T-helper 2 cell treated with Interferon-gamma antibody and Interleukin-4, amounts not matched to agents 5 μg/mL and 100 μg/mL, for 36 hours (primary cell): ENCODE data around the gene IZUMO1R.

Source experiments
- DNase-seq: peaks from one replicate; pipeline ENCODE4 v3.0.0; 2021; ENCODE audit warnings: low spot score
- H3K27ac Mint-ChIP-seq: one replicate; pipeline ENCODE4 v1.8.0; 2021; ENCODE audit warnings: mild to moderate bottlenecking, mixed read lengths
- H3K27me3 Mint-ChIP-seq: one replicate; pipeline ENCODE4 v1.8.0; 2021; ENCODE audit warnings: low read depth, mixed read lengths
- H3K36me3 Mint-ChIP-seq: one replicate; pipeline ENCODE4 v1.8.0; 2021; ENCODE audit warnings: low read depth, mixed read lengths
- H3K4me1 Mint-ChIP-seq: one replicate; pipeline ENCODE4 v1.8.0; 2021; ENCODE audit warnings: low read depth, mixed read lengths
- H3K4me3 Mint-ChIP-seq: one replicate; pipeline ENCODE4 v1.8.0; 2022; ENCODE audit warnings: mild to moderate bottlenecking, moderate library complexity, mixed read lengths
- H3K9me3 Mint-ChIP-seq: one replicate; pipeline ENCODE4 v1.8.0; 2021; ENCODE audit warnings: mixed read lengths

Gene IZUMO1R

DNA sequence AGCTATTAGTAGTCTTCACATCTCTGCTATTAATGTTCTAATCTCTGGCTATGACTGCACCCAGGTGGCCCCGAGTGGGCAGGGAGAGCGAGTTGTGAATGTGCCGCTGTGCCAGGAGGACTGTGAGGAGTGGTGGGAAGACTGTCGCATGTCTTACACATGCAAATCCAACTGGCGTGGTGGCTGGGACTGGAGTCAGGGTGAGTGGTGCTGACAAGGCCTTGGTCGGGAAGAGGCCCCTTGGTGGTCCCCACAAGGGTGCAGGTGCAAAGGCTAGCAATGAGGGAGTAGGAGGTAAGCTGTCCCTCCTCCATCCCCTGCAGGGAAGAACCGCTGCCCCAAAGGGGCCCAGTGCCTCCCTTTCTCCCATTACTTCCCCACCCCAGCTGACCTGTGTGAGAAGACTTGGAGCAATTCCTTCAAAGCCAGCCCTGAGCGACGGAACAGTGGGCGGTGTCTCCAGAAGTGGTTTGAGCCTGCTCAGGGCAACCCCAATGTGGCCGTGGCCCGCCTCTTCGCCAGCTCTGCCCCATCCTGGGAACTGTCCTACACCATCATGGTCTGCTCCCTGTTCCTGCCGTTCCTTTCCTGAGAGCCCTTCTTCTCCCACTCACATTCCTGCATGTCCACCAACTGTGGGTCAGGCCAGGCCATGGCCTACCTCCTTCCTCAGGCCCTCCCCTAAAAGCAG, 2.9 kb downstream of the IZUMO1R start:
- DNase-seq, result no peak
- H3K27ac Mint-ChIP-seq, result no peak overlapping the region
- H3K27me3 Mint-ChIP-seq, result no peaks in the 10 kb centered on the region
- H3K4me3 Mint-ChIP-seq, result no peak overlapping the region
- H3K9me3 Mint-ChIP-seq, result no peaks in the 10 kb centered on the region
- H3K4me1 Mint-ChIP-seq, result no peaks in the 10 kb centered on the region
- H3K36me3 Mint-ChIP-seq, result no peaks in the 10 kb centered on the region

- H3K4me3 Mint-ChIP-seq, result no peak overlapping the region
- no peaks in the 10 kb centered on the region for H3K9me3 Mint-ChIP-seq
- H3K27ac Mint-ChIP-seq, result no peak overlapping the region
- no peaks in the 10 kb centered on the region for H3K4me1 Mint-ChIP-seq
- H3K36me3 Mint-ChIP-seq, result no peaks in the 10 kb centered on the region
- no peak for DNase-seq
- no peaks in the 10 kb centered on the region for H3K27me3 Mint-ChIP-seq
Measured at GRCh38 chr11:94308024-94308423, 3.6 kb downstream of the IZUMO1R start.

DNA sequence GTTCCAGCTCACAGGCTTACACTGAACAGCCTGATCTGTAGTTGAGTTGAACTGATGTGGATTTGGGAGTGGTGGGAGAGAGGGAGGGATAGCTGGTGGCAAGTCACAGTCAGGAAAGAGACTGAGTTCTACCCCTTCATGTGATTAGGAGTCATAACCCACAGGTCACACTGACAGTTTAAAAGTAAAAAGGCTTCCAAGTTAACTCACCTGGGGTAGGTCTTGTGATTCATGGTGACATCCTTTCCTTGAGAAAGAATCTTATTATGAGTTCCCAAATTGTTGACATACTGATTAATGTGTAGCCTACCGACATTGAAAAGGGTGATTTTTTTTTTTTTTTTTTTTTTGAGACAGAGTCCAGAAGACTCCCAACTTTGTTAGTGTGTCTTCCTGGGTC, 5.4 kb downstream of the IZUMO1R start:
- Mint-ChIP-seq H3K4me1 (no peaks in the 10 kb centered on the region), H3K4me3 (no peak overlapping the region), H3K36me3 (no peaks in the 10 kb centered on the region), H3K27ac (no peak overlapping the region), H3K27me3 (no peaks in the 10 kb centered on the region), H3K9me3 (no peaks in the 10 kb centered on the region)
- DNase-seq, result no peak

DNA sequence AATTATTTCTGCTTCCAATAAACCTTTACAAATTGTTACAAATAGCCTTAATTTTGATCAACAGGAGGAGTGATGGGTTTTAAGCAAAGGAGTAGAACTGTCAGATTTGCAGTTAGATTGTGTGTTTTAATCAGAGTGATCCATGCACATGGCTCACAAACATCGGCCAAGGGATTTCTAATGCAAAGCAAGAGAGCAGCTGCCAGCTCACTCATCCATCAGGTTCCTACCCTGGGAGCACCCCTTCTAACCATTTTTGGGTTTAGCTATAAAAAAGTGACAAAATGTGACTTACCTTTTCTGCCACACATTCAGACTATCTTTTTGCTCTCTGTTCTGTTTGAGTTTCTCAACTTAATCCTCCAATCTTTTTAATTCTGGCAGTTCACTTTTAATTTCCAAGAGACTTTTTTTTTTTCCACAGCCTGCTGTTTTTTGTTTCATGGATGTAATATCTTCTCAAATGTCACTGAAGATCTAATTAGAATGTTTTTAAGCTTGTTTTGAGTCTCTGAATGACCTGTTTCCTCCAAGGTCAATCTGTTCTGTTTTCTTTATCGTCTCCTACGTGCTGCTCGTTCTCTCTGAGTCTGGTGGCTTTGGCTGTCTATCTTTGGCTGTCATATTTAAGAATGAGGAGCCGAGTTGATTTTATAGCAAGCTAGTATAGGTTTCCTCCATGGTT, 6.0 kb downstream of the IZUMO1R start:
- no peaks in the 10 kb centered on the region for H3K9me3 Mint-ChIP-seq
- H3K36me3 Mint-ChIP-seq, result no peaks in the 10 kb centered on the region
- H3K4me3 Mint-ChIP-seq, result no peak overlapping the region
- no peak for DNase-seq
- H3K4me1 Mint-ChIP-seq, result no peaks in the 10 kb centered on the region
- H3K27me3 Mint-ChIP-seq, result no peaks in the 10 kb centered on the region
- no peak overlapping the region for H3K27ac Mint-ChIP-seq

DNA sequence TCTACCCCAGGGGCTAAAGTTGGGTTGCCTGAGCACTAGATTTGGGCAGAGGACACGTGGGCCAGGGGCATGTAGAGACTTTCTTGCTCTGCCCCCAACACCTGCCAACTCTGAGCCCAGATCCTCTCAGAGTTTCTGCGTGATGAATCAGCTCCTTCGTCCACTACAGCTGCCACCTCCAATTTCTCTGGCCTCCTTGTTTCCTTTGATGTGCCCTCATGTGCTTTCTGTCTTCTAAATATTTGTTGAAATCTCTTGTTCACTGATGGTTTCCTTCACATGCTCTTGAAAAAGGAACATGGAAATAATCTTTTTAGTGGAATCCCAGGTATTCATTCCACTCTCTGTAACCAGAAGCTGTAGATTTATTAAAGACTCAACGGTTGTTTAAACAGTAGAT, 8.0 kb downstream of the IZUMO1R start:
- Mint-ChIP-seq H3K9me3 (no peaks in the 10 kb centered on the region), H3K36me3 (no peaks in the 10 kb centered on the region), H3K27ac (no peak overlapping the region), H3K4me3 (no peak overlapping the region), H3K27me3 (no peaks in the 10 kb centered on the region), H3K4me1 (no peaks in the 10 kb centered on the region)
- DNase-seq, result no peak

GRCh38 chr11:94314064-94314463, 9.7 kb downstream of the IZUMO1R start:
- H3K9me3 Mint-ChIP-seq, result no peaks in the 10 kb centered on the region
- no peaks in the 10 kb centered on the region for H3K36me3 Mint-ChIP-seq
- no peak for DNase-seq
- no peak overlapping the region for H3K27ac Mint-ChIP-seq
- H3K4me3 Mint-ChIP-seq, result no peak overlapping the region
- no peaks in the 10 kb centered on the region for H3K4me1 Mint-ChIP-seq
- no peaks in the 10 kb centered on the region for H3K27me3 Mint-ChIP-seq

DNA sequence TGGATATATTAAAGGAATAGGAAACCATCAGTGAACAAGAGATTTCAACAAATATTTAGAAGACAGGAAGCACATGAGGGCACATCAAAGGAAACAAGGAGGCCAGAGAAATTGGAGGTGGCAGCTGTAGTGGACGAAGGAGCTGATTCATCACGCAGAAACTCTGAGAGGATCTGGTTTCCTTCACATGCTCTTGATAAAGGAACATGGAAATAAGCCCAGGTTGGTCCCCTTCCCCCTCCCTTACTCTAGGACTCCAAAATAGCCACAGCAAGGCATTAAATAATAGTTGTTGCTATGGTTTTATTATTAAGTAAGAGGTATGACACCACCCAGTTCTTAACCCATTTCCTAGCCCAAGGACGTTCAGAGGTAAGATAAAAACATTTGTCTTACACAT, 11.3 kb downstream of the IZUMO1R start:
- Mint-ChIP-seq H3K4me1 (no peaks in the 10 kb centered on the region), H3K27me3 (no peaks in the 10 kb centered on the region)
- no peak for DNase-seq

DNA sequence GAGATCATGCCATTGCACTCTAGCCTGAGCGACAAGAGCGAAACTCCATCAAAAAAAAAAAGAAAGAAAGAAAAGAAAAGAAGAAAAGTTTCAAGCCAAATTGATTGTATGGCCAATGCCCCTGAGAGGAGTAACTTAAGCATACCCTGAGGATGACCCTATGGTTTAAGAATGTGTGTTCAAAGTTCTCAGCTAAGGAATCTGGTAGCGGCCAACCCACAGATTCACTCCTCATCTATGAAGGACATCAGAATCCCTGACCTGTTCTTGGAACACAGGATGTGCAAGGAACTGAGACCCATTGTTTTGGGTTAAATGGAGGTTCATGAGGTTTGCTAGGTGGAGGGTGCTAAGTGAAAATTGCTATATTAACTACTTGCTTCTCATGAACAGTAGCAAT, 18.1 kb downstream of the IZUMO1R start:
- Mint-ChIP-seq H3K4me3 (no peak overlapping the region), H3K4me1 (no peaks in the 10 kb centered on the region), H3K27me3 (peaks cover 4% of the 10 kb centered on the region), H3K27ac (no peak overlapping the region), H3K36me3 (no peaks in the 10 kb centered on the region), H3K9me3 (no peaks in the 10 kb centered on the region)
- no peak for DNase-seq

More for the DNA sequence above, 11.3 kb downstream of the IZUMO1R start:
- no peak overlapping the region for H3K4me3 Mint-ChIP-seq
- H3K36me3 Mint-ChIP-seq, result no peaks in the 10 kb centered on the region
- H3K27ac Mint-ChIP-seq, result no peak overlapping the region
- H3K9me3 Mint-ChIP-seq, result no peaks in the 10 kb centered on the region

GRCh38 chr11:94325681-94326080, 21.3 kb downstream of the IZUMO1R start:
- DNase-seq, result peak; percentile 39
- Mint-ChIP-seq H3K4me1 (no peaks in the 10 kb centered on the region), H3K4me3 (no peak overlapping the region), H3K27me3 (peaks cover 4% of the 10 kb centered on the region), H3K36me3 (no peaks in the 10 kb centered on the region), H3K27ac (no peak overlapping the region), H3K9me3 (no peaks in the 10 kb centered on the region)

- DNase-seq, result no peak
- Mint-ChIP-seq H3K36me3 (no peaks in the 10 kb centered on the region), H3K4me1 (no peaks in the 10 kb centered on the region), H3K4me3 (no peak overlapping the region), H3K27ac (no peak overlapping the region), H3K27me3 (peaks cover 4% of the 10 kb centered on the region), H3K9me3 (no peaks in the 10 kb centered on the region)
Measured at GRCh38 chr11:94326947-94327346, 22.6 kb downstream of the IZUMO1R start.

DNA sequence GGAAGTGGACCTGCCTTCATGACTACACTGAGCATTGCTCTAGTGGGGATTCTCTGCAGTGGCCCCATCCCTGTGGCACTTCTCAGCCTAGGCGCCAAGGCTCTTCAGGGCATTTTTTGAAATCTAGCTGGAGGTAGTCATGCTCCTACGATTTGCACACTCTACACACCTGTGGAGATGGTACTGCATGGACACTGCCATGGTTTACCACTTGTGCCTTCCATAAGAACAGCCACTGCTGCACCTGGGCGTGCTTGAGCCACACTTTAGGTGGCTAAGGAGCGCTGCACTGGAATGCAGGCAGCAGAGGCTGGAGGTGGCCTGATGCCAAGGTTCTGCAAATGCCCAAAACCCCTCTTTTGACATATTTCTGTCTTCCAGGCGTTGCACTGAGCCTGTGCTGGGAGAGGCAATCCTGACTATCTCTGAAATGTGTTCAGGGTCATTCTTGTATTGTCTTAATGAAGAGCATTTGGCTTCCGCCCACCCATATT, 24.3 kb downstream of the IZUMO1R start:
- Mint-ChIP-seq H3K4me1 (no peaks in the 10 kb centered on the region), H3K36me3 (no peaks in the 10 kb centered on the region), H3K27ac (no peak overlapping the region), H3K9me3 (no peaks in the 10 kb centered on the region), H3K27me3 (peaks cover 5% of the 10 kb centered on the region), H3K4me3 (no peak overlapping the region)
- DNase-seq, result no peak

DNA sequence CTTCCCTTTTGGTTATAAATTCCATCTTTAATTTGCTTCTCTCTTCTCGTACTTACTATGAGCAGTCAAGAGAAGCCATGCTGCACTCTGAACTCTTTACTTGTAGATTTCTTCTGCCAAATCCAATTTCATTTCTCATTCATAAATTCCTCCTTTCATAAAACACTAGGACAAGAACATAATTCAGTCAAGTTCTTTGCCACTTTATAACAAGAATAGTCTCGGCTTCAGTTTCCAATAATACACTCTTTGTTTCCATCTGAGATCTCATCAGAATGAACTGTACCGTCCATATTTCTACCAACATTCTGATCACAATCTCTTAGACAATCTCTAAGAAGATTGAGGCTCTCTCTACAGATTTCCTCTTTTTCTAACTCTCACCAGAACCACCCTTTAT, 25.1 kb downstream of the IZUMO1R start:
- Mint-ChIP-seq H3K4me3 (no peak overlapping the region), H3K27ac (no peak overlapping the region), H3K36me3 (no peaks in the 10 kb centered on the region), H3K27me3 (peaks cover 5% of the 10 kb centered on the region), H3K9me3 (no peaks in the 10 kb centered on the region), H3K4me1 (no peaks in the 10 kb centered on the region)
- DNase-seq, result no peak

DNA sequence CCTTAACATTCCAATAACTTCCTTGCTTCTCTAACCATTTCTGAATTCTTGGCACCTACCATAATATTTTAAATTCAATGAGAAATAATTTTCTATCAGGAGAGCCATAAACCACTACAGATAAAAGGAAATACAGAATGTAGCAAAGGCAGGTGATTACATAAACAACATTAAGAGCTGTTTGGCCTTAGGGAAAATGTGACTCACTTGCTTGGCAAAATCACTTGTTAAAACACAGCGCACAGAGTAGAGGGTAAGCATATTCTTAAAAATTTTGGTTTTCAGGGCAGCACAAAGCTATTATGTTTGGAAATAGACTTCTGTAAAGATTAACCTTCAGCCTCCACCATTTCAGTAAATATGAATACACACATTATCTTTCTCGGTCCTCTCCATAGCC, 26.4 kb downstream of the IZUMO1R start:
- no peaks in the 10 kb centered on the region for H3K4me1 Mint-ChIP-seq
- DNase-seq, result no peak

DNA sequence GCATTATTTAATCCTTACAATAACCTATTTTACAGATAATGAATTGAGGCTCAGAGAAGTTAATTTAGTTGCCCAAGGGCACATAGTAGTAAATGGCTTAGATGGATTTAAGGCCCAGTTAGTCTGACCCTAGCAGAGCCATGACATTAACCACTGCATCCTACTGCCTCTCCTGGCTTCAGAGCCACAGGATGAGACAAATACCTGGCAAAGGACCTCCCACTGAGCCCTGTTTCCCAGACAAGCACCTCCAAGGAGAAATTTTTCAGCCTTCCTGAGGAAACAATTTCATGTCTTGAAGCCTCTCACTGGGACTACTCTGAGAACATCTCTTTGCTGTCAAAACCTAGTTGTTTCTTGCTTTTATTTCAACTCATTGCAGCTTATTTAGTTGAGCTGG, 28.4 kb downstream of the IZUMO1R start:
- Mint-ChIP-seq H3K27ac (no peak overlapping the region), H3K9me3 (no peaks in the 10 kb centered on the region), H3K27me3 (peaks cover 2% of the 10 kb centered on the region), H3K36me3 (no peaks in the 10 kb centered on the region), H3K4me1 (no peaks in the 10 kb centered on the region), H3K4me3 (no peak overlapping the region)
- no peak for DNase-seq

More for the DNA sequence above, 26.4 kb downstream of the IZUMO1R start:
- no peaks in the 10 kb centered on the region for H3K36me3 Mint-ChIP-seq
- peaks cover 5% of the 10 kb centered on the region for H3K27me3 Mint-ChIP-seq
- no peak overlapping the region for H3K4me3 Mint-ChIP-seq
- no peaks in the 10 kb centered on the region for H3K9me3 Mint-ChIP-seq
- no peak overlapping the region for H3K27ac Mint-ChIP-seq
